Measurements from ENCODE around the gene CRYBG1. TPM values are rescaled to one million over a fixed set of nuclear protein-coding genes. Genes with fewer than 3 reads are reported as not detected.

CRYBG1 gene
- polyA plus RNA-seq, 1 donor from 2014 or later, result 0.73 TPM

- H3K9me2 ChIP-seq (ENCODE audit: insufficient read depth, low read length), result no peaks in the 10 kb centered on the region
- H3K27me3 ChIP-seq (ENCODE audit: insufficient read depth, low read depth, low read length), result peaks cover 28% of the 10 kb centered on the region
- H3F3A ChIP-seq (ENCODE audit: insufficient read depth, low read length, poor library complexity, severe bottlenecking), result no peaks in the 10 kb centered on the region
- TF ChIP-seq MXI1 (conservative IDR thresholded peaks at IDR 0.05; ENCODE audit: poor library complexity, severe bottlenecking) (no peak), EZH2 (IDR thresholded peaks at IDR 0.05; ENCODE audit: borderline replicate concordance, insufficient read depth, low read length, poor library complexity, severe bottlenecking) (no peak), RAD21 (conservative IDR thresholded peaks at IDR 0.05) (no peak), TAF1 (IDR thresholded peaks at IDR 0.05; ENCODE audit: low read depth) (no peak), CTCF (IDR thresholded peaks at IDR 0.05; ENCODE audit: poor library complexity, severe bottlenecking) (no peak), EP300 (conservative IDR thresholded peaks at IDR 0.05; ENCODE audit: poor library complexity, severe bottlenecking) (no peak), SMC3 (conservative IDR thresholded peaks at IDR 0.05; ENCODE audit: poor library complexity) (no peak), POLR2AphosphoS5 (IDR thresholded peaks at IDR 0.05) (no peak)
- TF ChIP-seq, protein P1, sequence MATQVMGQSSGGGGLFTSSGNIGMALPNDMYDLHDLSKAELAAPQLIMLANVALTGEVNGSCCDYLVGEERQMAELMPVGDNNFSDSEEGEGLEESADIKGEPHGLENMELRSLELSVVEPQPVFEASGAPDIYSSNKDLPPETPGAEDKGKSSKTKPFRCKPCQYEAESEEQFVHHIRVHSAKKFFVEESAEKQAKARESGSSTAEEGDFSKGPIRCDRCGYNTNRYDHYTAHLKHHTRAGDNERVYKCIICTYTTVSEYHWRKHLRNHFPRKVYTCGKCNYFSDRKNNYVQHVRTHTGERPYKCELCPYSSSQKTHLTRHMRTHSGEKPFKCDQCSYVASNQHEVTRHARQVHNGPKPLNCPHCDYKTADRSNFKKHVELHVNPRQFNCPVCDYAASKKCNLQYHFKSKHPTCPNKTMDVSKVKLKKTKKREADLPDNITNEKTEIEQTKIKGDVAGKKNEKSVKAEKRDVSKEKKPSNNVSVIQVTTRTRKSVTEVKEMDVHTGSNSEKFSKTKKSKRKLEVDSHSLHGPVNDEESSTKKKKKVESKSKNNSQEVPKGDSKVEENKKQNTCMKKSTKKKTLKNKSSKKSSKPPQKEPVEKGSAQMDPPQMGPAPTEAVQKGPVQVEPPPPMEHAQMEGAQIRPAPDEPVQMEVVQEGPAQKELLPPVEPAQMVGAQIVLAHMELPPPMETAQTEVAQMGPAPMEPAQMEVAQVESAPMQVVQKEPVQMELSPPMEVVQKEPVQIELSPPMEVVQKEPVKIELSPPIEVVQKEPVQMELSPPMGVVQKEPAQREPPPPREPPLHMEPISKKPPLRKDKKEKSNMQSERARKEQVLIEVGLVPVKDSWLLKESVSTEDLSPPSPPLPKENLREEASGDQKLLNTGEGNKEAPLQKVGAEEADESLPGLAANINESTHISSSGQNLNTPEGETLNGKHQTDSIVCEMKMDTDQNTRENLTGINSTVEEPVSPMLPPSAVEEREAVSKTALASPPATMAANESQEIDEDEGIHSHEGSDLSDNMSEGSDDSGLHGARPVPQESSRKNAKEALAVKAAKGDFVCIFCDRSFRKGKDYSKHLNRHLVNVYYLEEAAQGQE (IDR thresholded peaks at IDR 0.05; ENCODE audit: borderline replicate concordance), result no peak
- H3K4me2 ChIP-seq (ENCODE audit: low read length), result no peak overlapping the region
- H3K9me3 ChIP-seq (ENCODE audit: low read length), result no peaks in the 10 kb centered on the region
- no peaks in the 10 kb centered on the region for H4K20me1 ChIP-seq (ENCODE audit: insufficient read depth)
- no peaks in the 10 kb centered on the region for H3K36me3 ChIP-seq (ENCODE audit: insufficient read depth, low read length)
- H3K4me3 ChIP-seq (ENCODE audit: low read length), result no peak overlapping the region
- H2AFZ ChIP-seq (ENCODE audit: low read depth, low read length), result no peak overlapping the region
- no peak overlapping the region for H3K9ac ChIP-seq (ENCODE audit: low read length)
- no peak overlapping the region for H3K27ac ChIP-seq (ENCODE audit: low read length)
- H3K79me2 ChIP-seq (replicated peaks; ENCODE audit: insufficient read depth, low read length), result no peaks in the 10 kb centered on the region
These were observed 157.2 kb downstream of the CRYBG1 start for GRCh38 chr6:106517706-106518105.

- Histone ChIP-seq H3K9me2 (ENCODE audit: insufficient read depth, low read length) (no peaks in the 10 kb centered on the region), H3K36me3 (ENCODE audit: insufficient read depth, low read length) (no peaks in the 10 kb centered on the region), H3K79me2 (replicated peaks; ENCODE audit: insufficient read depth, low read length) (no peaks in the 10 kb centered on the region), H3K27me3 (ENCODE audit: insufficient read depth, low read depth, low read length) (peaks cover 18% of the 10 kb centered on the region), H3K27ac (ENCODE audit: low read length) (no peak overlapping the region), H3K4me2 (ENCODE audit: low read length) (no peak overlapping the region), H3F3A (ENCODE audit: insufficient read depth, low read length, poor library complexity, severe bottlenecking) (no peaks in the 10 kb centered on the region), H2AFZ (ENCODE audit: low read depth, low read length) (no peak overlapping the region), H3K9ac (ENCODE audit: low read length) (no peak overlapping the region), H4K20me1 (ENCODE audit: insufficient read depth) (no peaks in the 10 kb centered on the region), H3K9me3 (ENCODE audit: low read length) (no peaks in the 10 kb centered on the region), H3K4me3 (ENCODE audit: low read length) (no peak overlapping the region)
- TF ChIP-seq MXI1 (conservative IDR thresholded peaks at IDR 0.05; ENCODE audit: poor library complexity, severe bottlenecking) (no peak), POLR2AphosphoS5 (IDR thresholded peaks at IDR 0.05) (no peak), EP300 (conservative IDR thresholded peaks at IDR 0.05; ENCODE audit: poor library complexity, severe bottlenecking) (no peak), TAF1 (IDR thresholded peaks at IDR 0.05; ENCODE audit: low read depth) (no peak), EZH2 (IDR thresholded peaks at IDR 0.05; ENCODE audit: borderline replicate concordance, insufficient read depth, low read length, poor library complexity, severe bottlenecking) (no peak), SMC3 (conservative IDR thresholded peaks at IDR 0.05; ENCODE audit: poor library complexity) (no peak), RAD21 (conservative IDR thresholded peaks at IDR 0.05) (no peak), CTCF (IDR thresholded peaks at IDR 0.05; ENCODE audit: poor library complexity, severe bottlenecking) (no peak)
- TF ChIP-seq, protein P1 (IDR thresholded peaks at IDR 0.05; ENCODE audit: borderline replicate concordance), result no peak
These were observed 158.2 kb downstream of the CRYBG1 start for GRCh38 chr6:106518748-106519147.
